HG03135 (cell line): Measurements from ENCODE around the gene ZNF549.
"Not testable (repeated sequence)": the region's sequence is repeated elsewhere in the genome, so short reads cannot be mapped to it uniquely, and the experiment has no call there.

ENCODE experiments used
- ATAC-seq: cut with Tn5 transposase; IDR thresholded peaks from one replicate; pipeline ENCODE4 v1.9.1; 2021; ENCODE audit warnings: mild to moderate bottlenecking, moderate library complexity; ENCODE audit not compliant: unreplicated experiment

ZNF549 gene

GRCh38 chr19:57527136-57527881 is at the start of gene ZNF549:
TSS of gene ZNF549 (plus strand) at chr19:57527356. CDS start at chr19:57527574, 218 bp downstream.
- peak; percentile 95 for ATAC-seq

GRCh38 chr19:57487477-57488298 is 39.5 kb upstream of the ZNF549 start, which contains the start of gene ZNF419:
TSS of gene ZNF419 (plus strand) at chr19:57487750. CDS start at chr19:57487951, 201 bp downstream.
- ATAC-seq, result peak; percentile 92

- ATAC-seq, result not testable (repeated sequence)
Observed at GRCh38 chr19:57488299-57488644, 38.9 kb upstream of the ZNF549 start.

- not testable (repeated sequence) for ATAC-seq
Observed at GRCh38 chr19:57499332-57499679, 27.9 kb upstream of the ZNF549 start.

GRCh38 chr19:57499680-57500395 is 27.3 kb upstream of the ZNF549 start, which contains the start of gene ZNF773:
TSS of gene ZNF773 (plus strand) at chr19:57499938. CDS start at chr19:57500081, 143 bp downstream.
- ATAC-seq, result peak; percentile 97

GRCh38 chr19:57500400-57500799 is 26.8 kb upstream of the ZNF549 start:
- ATAC-seq, result not testable (repeated sequence)

GRCh38 chr19:57506163-57506562 is 21.0 kb upstream of the ZNF549 start:
- ATAC-seq, result no peak

GRCh38 chr19:57511484-57511883 is 15.7 kb upstream of the ZNF549 start:
- no peak for ATAC-seq

- no peak for ATAC-seq
Observed at GRCh38 chr19:57512845-57513244, 14.3 kb upstream of the ZNF549 start.

- no peak for ATAC-seq
Observed at GRCh38 chr19:57515255-57515654, 11.9 kb upstream of the ZNF549 start.

- not testable (repeated sequence) for ATAC-seq
Observed at GRCh38 chr19:57518021-57518420, 9.1 kb upstream of the ZNF549 start.

- no peak for ATAC-seq
Observed at GRCh38 chr19:57537953-57538547, 10.9 kb downstream of the ZNF549 start.

- ATAC-seq, result no peak
Observed at GRCh38 chr19:57546513-57546912, 19.4 kb downstream of the ZNF549 start.

GRCh38 chr19:57552432-57552831 is 25.3 kb downstream of the ZNF549 start:
- no peak for ATAC-seq

GRCh38 chr19:57557659-57558058 is 30.5 kb downstream of the ZNF549 start:
- no peak for ATAC-seq

- ATAC-seq, result no peak
Observed at GRCh38 chr19:57558525-57558924, 31.4 kb downstream of the ZNF549 start.

GRCh38 chr19:57559008-57559403 is 31.9 kb downstream of the ZNF549 start:
- peak; percentile 29 for ATAC-seq

GRCh38 chr19:57559404-57560025 is 32.4 kb downstream of the ZNF549 start, which contains the start of gene ZNF550:
TSS of gene ZNF550 (minus strand) at chr19:57559863. CDS start at chr19:57559682, 181 bp downstream.
- peak; percentile 93 for ATAC-seq

- peak; percentile 15 for ATAC-seq
Observed at GRCh38 chr19:57560049-57560491, 32.9 kb downstream of the ZNF549 start.

GRCh38 chr19:57563547-57563946 is 36.4 kb downstream of the ZNF549 start:
- no peak for ATAC-seq
